ENCODE measurements around the gene TPK1.

Gene TPK1

GRCh38 chr7:144568233-144568632 is 267.6 kb downstream of the TPK1 start:
- Histone ChIP-seq H3K27ac (ENCODE audit: low read depth in 2 of 2, low read length in 2 of 2) (no peak overlapping the region), H3K36me3 (ENCODE audit: control insufficient read depth in 2 of 2, insufficient read depth in 2 of 2, low read length in 2 of 2) (no peaks in the 10 kb centered on the region), H3K27me3 (ENCODE audit: control insufficient read depth in 2 of 2, insufficient read depth in 2 of 2, low read length in 2 of 2) (no peaks in the 10 kb centered on the region)

DNA sequence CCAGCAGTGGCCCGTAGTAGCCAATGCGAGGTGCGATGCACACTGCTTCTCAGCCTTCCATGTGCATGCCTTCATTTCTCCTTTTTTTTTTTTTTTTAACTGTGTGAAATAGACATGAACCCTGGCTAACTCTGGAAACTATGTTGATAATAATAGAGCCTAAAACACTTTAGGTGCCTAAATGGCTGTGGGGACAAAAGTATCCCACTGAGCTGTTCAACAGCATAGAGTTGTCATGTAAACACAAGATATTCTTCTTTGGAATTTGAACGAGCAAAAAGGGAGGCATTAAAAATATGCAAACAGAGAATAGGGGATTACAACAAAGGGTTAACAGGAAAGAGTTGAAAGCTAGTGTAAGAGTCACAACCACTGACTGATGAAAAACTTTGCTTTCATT is 270.3 kb downstream of the TPK1 start:
- Histone ChIP-seq H3K4me3 (ENCODE audit: low read length in 2 of 2) (no peak overlapping the region), H3K9ac (ENCODE audit: low read depth in 1 of 2, low read length in 2 of 2) (no peak overlapping the region), H3K27ac (ENCODE audit: low read depth in 2 of 2, low read length in 2 of 2) (no peak overlapping the region), H3K4me1 (ENCODE audit: control insufficient read depth in 2 of 2, insufficient read depth in 2 of 2, low read length in 2 of 2) (no peaks in the 10 kb centered on the region), H3K36me3 (ENCODE audit: control insufficient read depth in 2 of 2, insufficient read depth in 2 of 2, low read length in 2 of 2) (no peaks in the 10 kb centered on the region), H3K27me3 (ENCODE audit: control insufficient read depth in 2 of 2, insufficient read depth in 2 of 2, low read length in 2 of 2) (no peaks in the 10 kb centered on the region), H3K9me3 (ENCODE audit: control insufficient read depth in 2 of 2, low read length in 2 of 2) (no peaks in the 10 kb centered on the region)

More at GRCh38 chr7:144568233-144568632, 267.6 kb downstream of the TPK1 start:
- Histone ChIP-seq H3K9me3 (ENCODE audit: control insufficient read depth in 2 of 2, low read length in 2 of 2) (no peaks in the 10 kb centered on the region), H3K9ac (ENCODE audit: low read depth in 1 of 2, low read length in 2 of 2) (no peak overlapping the region), H3K4me1 (ENCODE audit: control insufficient read depth in 2 of 2, insufficient read depth in 2 of 2, low read length in 2 of 2) (no peaks in the 10 kb centered on the region), H3K4me3 (ENCODE audit: low read length in 2 of 2) (no peak overlapping the region)

DNA sequence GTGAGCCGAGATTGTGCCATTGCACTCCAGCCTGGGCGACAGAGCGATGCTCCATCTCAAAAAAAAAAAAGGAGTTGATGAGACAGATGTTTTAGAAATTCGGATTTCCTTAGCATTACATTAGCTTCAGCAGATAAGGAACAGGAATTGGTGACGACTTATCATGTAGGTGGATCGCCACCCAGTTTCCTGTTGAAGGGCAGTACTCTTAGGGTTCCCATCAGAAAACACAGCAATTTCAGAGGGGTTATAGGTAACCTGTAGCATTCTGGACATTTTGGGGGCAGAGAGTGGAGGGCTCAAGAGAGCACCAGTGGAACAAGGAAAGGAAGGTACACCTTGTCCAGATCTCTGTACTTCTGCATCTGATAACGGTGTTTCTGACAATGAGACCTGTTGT is 286.0 kb downstream of the TPK1 start:
- no peak overlapping the region for H3K4me3 ChIP-seq (ENCODE audit: low read length in 2 of 2)
- no peaks in the 10 kb centered on the region for H3K9me3 ChIP-seq (ENCODE audit: control insufficient read depth in 2 of 2, low read length in 2 of 2)
- H3K27me3 ChIP-seq (ENCODE audit: control insufficient read depth in 2 of 2, insufficient read depth in 2 of 2, low read length in 2 of 2) = no peaks in the 10 kb centered on the region
- no peaks in the 10 kb centered on the region for H3K4me1 ChIP-seq (ENCODE audit: control insufficient read depth in 2 of 2, insufficient read depth in 2 of 2, low read length in 2 of 2)
- H3K27ac ChIP-seq (ENCODE audit: low read depth in 2 of 2, low read length in 2 of 2) = no peak overlapping the region
- H3K9ac ChIP-seq (ENCODE audit: low read depth in 1 of 2, low read length in 2 of 2) = no peak overlapping the region
- H3K36me3 ChIP-seq (ENCODE audit: control insufficient read depth in 2 of 2, insufficient read depth in 2 of 2, low read length in 2 of 2) = no peaks in the 10 kb centered on the region

DNA sequence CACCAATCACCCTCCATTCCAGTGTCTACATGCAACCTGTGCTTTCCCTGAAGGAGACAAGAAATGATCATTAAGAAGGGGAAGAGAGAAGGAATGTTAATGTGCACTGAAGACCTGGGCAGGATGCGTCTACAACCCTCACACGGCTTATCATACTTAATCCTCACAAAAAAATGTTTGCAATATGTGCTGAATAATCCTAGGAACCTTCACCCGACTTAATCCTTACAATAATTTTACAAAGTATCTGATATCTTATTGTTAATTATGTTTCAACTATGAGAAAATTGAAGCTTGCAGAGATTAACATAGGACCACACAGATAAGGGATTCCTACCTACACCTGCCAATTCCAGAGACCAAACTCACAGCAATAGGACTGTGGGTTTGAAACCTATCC is 287.3 kb downstream of the TPK1 start:
- Histone ChIP-seq H3K9me3 (ENCODE audit: control insufficient read depth in 2 of 2, low read length in 2 of 2) (no peaks in the 10 kb centered on the region), H3K27me3 (ENCODE audit: control insufficient read depth in 2 of 2, insufficient read depth in 2 of 2, low read length in 2 of 2) (no peaks in the 10 kb centered on the region), H3K9ac (ENCODE audit: low read depth in 1 of 2, low read length in 2 of 2) (no peak overlapping the region), H3K27ac (ENCODE audit: low read depth in 2 of 2, low read length in 2 of 2) (no peak overlapping the region), H3K4me1 (ENCODE audit: control insufficient read depth in 2 of 2, insufficient read depth in 2 of 2, low read length in 2 of 2) (no peaks in the 10 kb centered on the region), H3K4me3 (ENCODE audit: low read length in 2 of 2) (no peak overlapping the region), H3K36me3 (ENCODE audit: control insufficient read depth in 2 of 2, insufficient read depth in 2 of 2, low read length in 2 of 2) (no peaks in the 10 kb centered on the region)

DNA sequence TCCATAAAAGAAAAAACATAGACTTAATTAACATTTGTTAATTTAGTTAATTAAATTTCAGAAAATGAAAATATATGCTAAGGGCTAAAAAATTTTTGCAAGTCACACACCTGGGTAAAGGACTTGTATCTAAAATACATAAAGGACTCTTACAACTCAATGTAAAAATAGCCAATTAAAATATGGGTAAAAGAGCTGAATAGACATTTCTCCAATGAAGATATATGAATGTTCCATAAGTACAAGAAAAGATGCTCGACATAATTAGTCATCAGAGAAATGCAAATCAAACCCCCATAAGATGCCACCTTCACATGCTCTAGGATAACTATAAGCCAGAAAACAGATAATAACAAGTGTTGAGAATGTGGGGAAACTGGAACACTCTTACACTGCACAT is 288.0 kb downstream of the TPK1 start:
- no peaks in the 10 kb centered on the region for H3K27me3 ChIP-seq (ENCODE audit: control insufficient read depth in 2 of 2, insufficient read depth in 2 of 2, low read length in 2 of 2)
- H3K9ac ChIP-seq (ENCODE audit: low read depth in 1 of 2, low read length in 2 of 2) = no peak overlapping the region
- no peaks in the 10 kb centered on the region for H3K4me1 ChIP-seq (ENCODE audit: control insufficient read depth in 2 of 2, insufficient read depth in 2 of 2, low read length in 2 of 2)
- no peak overlapping the region for H3K27ac ChIP-seq (ENCODE audit: low read depth in 2 of 2, low read length in 2 of 2)
- no peaks in the 10 kb centered on the region for H3K36me3 ChIP-seq (ENCODE audit: control insufficient read depth in 2 of 2, insufficient read depth in 2 of 2, low read length in 2 of 2)
- no peaks in the 10 kb centered on the region for H3K9me3 ChIP-seq (ENCODE audit: control insufficient read depth in 2 of 2, low read length in 2 of 2)
- H3K4me3 ChIP-seq (ENCODE audit: low read length in 2 of 2) = no peak overlapping the region

GRCh38 chr7:144546782-144547181 is 289.1 kb downstream of the TPK1 start:
- H3K36me3 ChIP-seq (ENCODE audit: control insufficient read depth in 2 of 2, insufficient read depth in 2 of 2, low read length in 2 of 2) = no peaks in the 10 kb centered on the region
- H3K27me3 ChIP-seq (ENCODE audit: control insufficient read depth in 2 of 2, insufficient read depth in 2 of 2, low read length in 2 of 2) = no peaks in the 10 kb centered on the region
- H3K4me3 ChIP-seq (ENCODE audit: low read length in 2 of 2) = no peak overlapping the region
- no peak overlapping the region for H3K9ac ChIP-seq (ENCODE audit: low read depth in 1 of 2, low read length in 2 of 2)
- no peaks in the 10 kb centered on the region for H3K4me1 ChIP-seq (ENCODE audit: control insufficient read depth in 2 of 2, insufficient read depth in 2 of 2, low read length in 2 of 2)
- no peaks in the 10 kb centered on the region for H3K9me3 ChIP-seq (ENCODE audit: control insufficient read depth in 2 of 2, low read length in 2 of 2)
- H3K27ac ChIP-seq (ENCODE audit: low read depth in 2 of 2, low read length in 2 of 2) = no peak overlapping the region

DNA sequence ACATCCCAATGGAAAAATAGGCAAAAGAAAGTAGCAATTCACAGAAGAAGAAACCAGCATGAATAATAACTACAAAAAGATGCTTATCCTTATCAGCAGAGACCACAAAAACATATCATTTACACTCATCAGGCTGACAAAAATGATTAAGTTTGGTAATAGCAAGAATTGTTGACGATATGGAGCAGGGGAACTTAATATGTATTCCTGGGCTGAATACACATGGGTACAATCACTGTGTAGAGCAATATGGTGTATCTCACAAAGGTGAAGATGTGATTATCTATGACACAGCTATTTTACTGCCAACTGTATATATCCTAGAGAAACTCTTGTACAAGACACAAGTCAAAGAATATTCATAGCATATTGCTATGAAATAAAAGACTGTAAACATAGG is 290.5 kb downstream of the TPK1 start:
- Histone ChIP-seq H3K27me3 (ENCODE audit: control insufficient read depth in 2 of 2, insufficient read depth in 2 of 2, low read length in 2 of 2) (no peaks in the 10 kb centered on the region), H3K27ac (ENCODE audit: low read depth in 2 of 2, low read length in 2 of 2) (no peak overlapping the region), H3K4me1 (ENCODE audit: control insufficient read depth in 2 of 2, insufficient read depth in 2 of 2, low read length in 2 of 2) (no peaks in the 10 kb centered on the region), H3K9me3 (ENCODE audit: control insufficient read depth in 2 of 2, low read length in 2 of 2) (no peaks in the 10 kb centered on the region), H3K9ac (ENCODE audit: low read depth in 1 of 2, low read length in 2 of 2) (no peak overlapping the region), H3K36me3 (ENCODE audit: control insufficient read depth in 2 of 2, insufficient read depth in 2 of 2, low read length in 2 of 2) (no peaks in the 10 kb centered on the region), H3K4me3 (ENCODE audit: low read length in 2 of 2) (no peak overlapping the region)

DNA sequence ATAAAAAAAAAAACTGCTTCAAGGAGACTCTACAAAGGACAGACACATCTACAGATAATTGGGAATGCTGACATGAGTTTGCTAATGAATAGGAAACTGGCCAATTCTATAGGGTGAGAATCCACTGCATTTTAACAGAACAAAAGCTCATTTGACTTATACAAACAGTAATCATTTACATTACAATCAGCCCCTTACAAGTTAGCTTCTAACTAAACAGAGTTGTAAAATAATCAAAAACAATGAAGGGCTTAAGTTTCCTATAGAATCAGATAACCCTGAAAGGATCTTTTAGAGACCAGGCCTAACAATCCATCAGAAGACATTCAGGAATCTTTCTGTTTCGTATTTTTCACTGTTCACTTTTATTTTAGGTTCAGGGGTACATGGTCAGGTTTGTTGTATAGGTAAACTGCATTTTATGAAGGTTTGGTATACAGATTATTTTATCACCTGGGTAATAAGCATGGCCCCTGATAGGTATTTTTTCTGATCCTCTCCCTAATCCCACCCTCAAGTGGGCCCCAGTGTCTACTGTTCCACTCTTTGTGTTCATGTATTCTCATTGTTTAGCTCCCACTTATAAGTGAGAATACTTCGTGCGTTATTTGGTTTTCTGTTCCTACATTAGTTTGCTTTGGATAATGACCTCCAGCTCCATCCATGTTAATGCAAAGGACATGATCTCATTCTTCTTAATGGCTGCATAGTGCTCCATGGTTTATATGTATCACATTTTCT is 301.0 kb downstream of the TPK1 start:
- peaks cover 0 to 2% of the 10 kb centered on the region in 2 donors for H3K9me3 ChIP-seq (ENCODE audit: control insufficient read depth in 2 of 2, low read length in 2 of 2)
- no peaks in the 10 kb centered on the region for H3K27me3 ChIP-seq (ENCODE audit: control insufficient read depth in 2 of 2, insufficient read depth in 2 of 2, low read length in 2 of 2)
- no peak overlapping the region for H3K9ac ChIP-seq (ENCODE audit: low read depth in 1 of 2, low read length in 2 of 2)
- no peak overlapping the region for H3K27ac ChIP-seq (ENCODE audit: low read depth in 2 of 2, low read length in 2 of 2)
- no peaks in the 10 kb centered on the region for H3K4me1 ChIP-seq (ENCODE audit: control insufficient read depth in 2 of 2, insufficient read depth in 2 of 2, low read length in 2 of 2)
- H3K36me3 ChIP-seq (ENCODE audit: control insufficient read depth in 2 of 2, insufficient read depth in 2 of 2, low read length in 2 of 2) = no peaks in the 10 kb centered on the region
- H3K4me3 ChIP-seq (ENCODE audit: low read length in 2 of 2) = no peak overlapping the region

GRCh38 chr7:144534196-144534595 is 301.7 kb downstream of the TPK1 start:
- no peak overlapping the region for H3K4me3 ChIP-seq (ENCODE audit: low read length in 2 of 2)
- no peak overlapping the region for H3K9ac ChIP-seq (ENCODE audit: low read depth in 1 of 2, low read length in 2 of 2)
- peaks cover 0 to 2% of the 10 kb centered on the region in 2 donors for H3K9me3 ChIP-seq (ENCODE audit: control insufficient read depth in 2 of 2, low read length in 2 of 2)
- no peaks in the 10 kb centered on the region for H3K4me1 ChIP-seq (ENCODE audit: control insufficient read depth in 2 of 2, insufficient read depth in 2 of 2, low read length in 2 of 2)
- no peaks in the 10 kb centered on the region for H3K36me3 ChIP-seq (ENCODE audit: control insufficient read depth in 2 of 2, insufficient read depth in 2 of 2, low read length in 2 of 2)
- H3K27me3 ChIP-seq (ENCODE audit: control insufficient read depth in 2 of 2, insufficient read depth in 2 of 2, low read length in 2 of 2) = no peaks in the 10 kb centered on the region
- H3K27ac ChIP-seq (ENCODE audit: low read depth in 2 of 2, low read length in 2 of 2) = no peak overlapping the region

GRCh38 chr7:144531181-144531580 is 304.7 kb downstream of the TPK1 start:
- H3K27ac ChIP-seq (ENCODE audit: low read depth in 2 of 2, low read length in 2 of 2) = no peak overlapping the region
- H3K9me3 ChIP-seq (ENCODE audit: control insufficient read depth in 2 of 2, low read length in 2 of 2) = peaks cover 0 to 2% of the 10 kb centered on the region in 2 donors
- no peak overlapping the region for H3K9ac ChIP-seq (ENCODE audit: low read depth in 1 of 2, low read length in 2 of 2)

More at GRCh38 chr7:144531181-144531580, 304.7 kb downstream of the TPK1 start:
- Histone ChIP-seq H3K36me3 (ENCODE audit: control insufficient read depth in 2 of 2, insufficient read depth in 2 of 2, low read length in 2 of 2) (no peaks in the 10 kb centered on the region), H3K4me1 (ENCODE audit: control insufficient read depth in 2 of 2, insufficient read depth in 2 of 2, low read length in 2 of 2) (no peaks in the 10 kb centered on the region), H3K27me3 (ENCODE audit: control insufficient read depth in 2 of 2, insufficient read depth in 2 of 2, low read length in 2 of 2) (no peaks in the 10 kb centered on the region), H3K4me3 (ENCODE audit: low read length in 2 of 2) (no peak overlapping the region)
